Neural progenitor cell (in vitro differentiated cells): ENCODE data around the gene CHD2. TPM values are rescaled to one million over a fixed set of nuclear protein-coding genes. Genes with fewer than 3 reads are reported as not detected.

Experiments
- DNase-seq: peaks from one replicate; pipeline ENCODE4 v3.0.0-alpha.2; 2016; ENCODE audit warnings: low spot score
- H2AFZ ChIP-seq: fragments of 200-600 bp; sonication (generic); replicated peaks from 2 replicates; pipeline ENCODE4 v1.6.1; 2016; ENCODE audit warnings: antibody characterized with exemption
- H3F3A ChIP-seq: fragments of 200-600 bp; sonication (generic); 2 replicates; pipeline ENCODE4 v1.6.1; 2016; ENCODE audit warnings: antibody characterized with exemption, low read depth
- H3K27ac ChIP-seq: fragments of 200-600 bp; sonication (generic); 2 replicates; pipeline ENCODE4 v1.5.1; 2016; ENCODE audit warnings: mild to moderate bottlenecking
- H3K27me3 ChIP-seq: fragments of 200-600 bp; sonication (generic); 2 replicates; pipeline ENCODE4 v1.6.1; 2016; ENCODE audit warnings: mild to moderate bottlenecking, moderate library complexity
- H3K36me3 ChIP-seq: fragments of 200-600 bp; sonication (generic); 2 replicates; pipeline ENCODE4 v1.5.1; 2016
- H3K4me1 ChIP-seq: fragments of 200-600 bp; sonication (generic); 2 replicates; pipeline ENCODE4 v1.6.1; 2016; ENCODE audit warnings: mixed run types
- H3K4me2 ChIP-seq: fragments of 200-600 bp; sonication (generic); 2 replicates; pipeline ENCODE4 v1.6.1; 2016
- H3K4me3 ChIP-seq: fragments of 200-600 bp; sonication (generic); 2 replicates; pipeline ENCODE4 v1.5.1; 2016
- H3K79me2 ChIP-seq: fragments of 200-600 bp; sonication (generic); 2 replicates; pipeline ENCODE4 v1.6.1; 2016; ENCODE audit warnings: low read depth
- H3K9ac ChIP-seq: fragments of 200-600 bp; sonication (generic); 2 replicates; pipeline ENCODE4 v1.6.1; 2016
- H3K9me3 ChIP-seq: fragments of 200-600 bp; sonication (generic); 2 replicates; pipeline ENCODE4 v1.5.1; 2016; ENCODE audit warnings: low read depth
- H4K20me1 ChIP-seq: fragments of 200-600 bp; sonication (generic); 2 replicates; pipeline ENCODE4 v1.6.1; 2016; ENCODE audit warnings: low read depth
- H3K27ac Mint-ChIP-seq: 3 replicates; pipeline ENCODE4 v1.8.0; 2021; ENCODE audit warnings: mixed read lengths
- H3K27me3 Mint-ChIP-seq: 2 replicates; pipeline ENCODE4 v1.8.0; 2022; ENCODE audit warnings: low read depth, mild to moderate bottlenecking, inconsistent platforms, moderate library complexity, mixed read lengths; ENCODE audit not compliant: insufficient read depth
- H3K36me3 Mint-ChIP-seq: 3 replicates; pipeline ENCODE4 v1.8.0; 2021; ENCODE audit warnings: mixed read lengths
- H3K4me1 Mint-ChIP-seq: 3 replicates; pipeline ENCODE4 v1.8.0; 2021; ENCODE audit warnings: mixed read lengths
- H3K4me3 Mint-ChIP-seq: 3 replicates; pipeline ENCODE4 v1.8.0; 2021; ENCODE audit warnings: mild to moderate bottlenecking, moderate library complexity, mixed read lengths
- H3K9me3 Mint-ChIP-seq: 3 replicates; pipeline ENCODE4 v1.8.0; 2020; ENCODE audit warnings: mixed read lengths
- CTCF ChIP-seq: fragments of 200-600 bp; sonication (generic); IDR thresholded peaks from 2 replicates; pipeline ENCODE4 v1.5.1; 2017; ENCODE audit warnings: antibody characterized with exemption, mild to moderate bottlenecking
- EZH2 ChIP-seq: fragments of 200-600 bp; sonication (generic); IDR thresholded peaks from 2 replicates; pipeline ENCODE4 v1.6.1; 2017; ENCODE audit warnings: antibody characterized with exemption, mild to moderate bottlenecking, moderate library complexity
- EZH2phosphoT487 ChIP-seq: fragments of 200-600 bp; sonication (generic); IDR thresholded peaks from 2 replicates; pipeline ENCODE4 v1.6.1; 2017; ENCODE audit warnings: antibody characterized with exemption
- total RNA-seq: library from RNA; depleted of rRNA; stranded (reverse); fragments of >200 nt; gene quantifications from 2 replicates; pipeline ENCODE4 v1.2.3, GENCODE V29; 2015; ENCODE audit warnings: low replicate concordance

CHD2 gene
- total RNA-seq, 1 donor from 2014 or later: 128 TPM

- peaks cover 51% of the 10 kb centered on the region for H3K4me1 Mint-ChIP-seq
- Histone ChIP-seq H3K79me2 (peaks cover 77% of the 10 kb centered on the region), H3K4me1 (peaks cover 61% of the 10 kb centered on the region), H3K4me3 (peak overlapping the region; percentile 94), H3K9me3 (no peaks in the 10 kb centered on the region), H3K36me3 (peaks cover 51% of the 10 kb centered on the region), H3K27me3 (no peaks in the 10 kb centered on the region), H2AFZ (no peak overlapping the region), H4K20me1 (peaks cover 59% of the 10 kb centered on the region), H3K4me2 (peak overlapping the region; percentile 94), H3K9ac (peak overlapping the region; percentile 97), H3F3A (peaks cover 82% of the 10 kb centered on the region), H3K27ac (peak overlapping the region; percentile 97)
- peaks cover 4% of the 10 kb centered on the region for H3K27me3 Mint-ChIP-seq
- peak overlapping the region; percentile 99 for H3K27ac Mint-ChIP-seq
- H3K36me3 Mint-ChIP-seq: peaks cover 45% of the 10 kb centered on the region
- TF ChIP-seq EZH2phosphoT487 (no peak), CTCF (no peak), EZH2 (no peak)
- H3K4me3 Mint-ChIP-seq: peak overlapping the region; percentile 99
- no peak for DNase-seq
- no peaks in the 10 kb centered on the region for H3K9me3 Mint-ChIP-seq
These were observed 16.2 kb upstream of the CHD2 start for GRCh38 chr15:92883876-92884435.

GRCh38 chr15:92884436-92885223, 15.5 kb upstream of the CHD2 start:
- no peaks in the 10 kb centered on the region for H3K9me3 Mint-ChIP-seq
- TF ChIP-seq CTCF: no peak
- TF ChIP-seq EZH2phosphoT487: no peak
- no peak for TF ChIP-seq EZH2
- peaks cover 51% of the 10 kb centered on the region for H3K4me1 Mint-ChIP-seq
- Histone ChIP-seq H2AFZ (no peak overlapping the region), H3K4me1 (peaks cover 57% of the 10 kb centered on the region), H3K27me3 (no peaks in the 10 kb centered on the region), H3K4me2 (peak overlapping the region; percentile 94), H4K20me1 (peaks cover 65% of the 10 kb centered on the region), H3K9me3 (no peaks in the 10 kb centered on the region), H3K79me2 (peaks cover 83% of the 10 kb centered on the region), H3K36me3 (peaks cover 56% of the 10 kb centered on the region), H3K27ac (peak overlapping the region; percentile 97), H3K9ac (peak overlapping the region; percentile 97), H3F3A (peaks cover 81% of the 10 kb centered on the region), H3K4me3 (peak overlapping the region; percentile 94)
- H3K36me3 Mint-ChIP-seq: peaks cover 48% of the 10 kb centered on the region
- peak overlapping the region; percentile 99 for H3K27ac Mint-ChIP-seq
- H3K4me3 Mint-ChIP-seq: peak overlapping the region; percentile 99
- peaks cover 4% of the 10 kb centered on the region for H3K27me3 Mint-ChIP-seq
- DNase-seq: no peak

GRCh38 chr15:92885224-92886041, 14.7 kb upstream of the CHD2 start:
- peak overlapping the region; percentile 97 for H3K9ac ChIP-seq
- peaks cover 71% of the 10 kb centered on the region for H4K20me1 ChIP-seq
- H3K79me2 ChIP-seq: peaks cover 91% of the 10 kb centered on the region
- no peak overlapping the region for H2AFZ ChIP-seq
- TF ChIP-seq EZH2phosphoT487 (no peak), CTCF (no peak), EZH2 (no peak)
- no peaks in the 10 kb centered on the region for H3K9me3 ChIP-seq
- H3K9me3 Mint-ChIP-seq: no peaks in the 10 kb centered on the region
- H3K36me3 ChIP-seq: peaks cover 61% of the 10 kb centered on the region
- H3K4me3 Mint-ChIP-seq: peak overlapping the region; percentile 99
- peak overlapping the region; percentile 94 for H3K4me3 ChIP-seq
- peaks cover 79% of the 10 kb centered on the region for H3F3A ChIP-seq
- peak overlapping the region; percentile 94 for H3K4me2 ChIP-seq
- H3K27me3 ChIP-seq: no peaks in the 10 kb centered on the region
- H3K4me1 Mint-ChIP-seq: peaks cover 47% of the 10 kb centered on the region
- H3K4me1 ChIP-seq: peaks cover 50% of the 10 kb centered on the region
- H3K27ac ChIP-seq: peak overlapping the region; percentile 97
- no peaks in the 10 kb centered on the region for H3K27me3 Mint-ChIP-seq
- peaks cover 54% of the 10 kb centered on the region for H3K36me3 Mint-ChIP-seq
- peak overlapping the region; percentile 99 for H3K27ac Mint-ChIP-seq
- DNase-seq: no peak
